Osteoblast (primary cell): ENCODE measurements around the gene ZNF385D. TPM values are rescaled to one million over a fixed set of nuclear protein-coding genes. Genes with fewer than 3 reads are reported as not detected.

Experiments used
- DNase-seq: peaks from one replicate; pipeline ENCODE4 v3.0.0; 2011; ENCODE audit warnings: low spot score, mixed read lengths; ENCODE audit not compliant: insufficient read length; ENCODE audit errors: missing footprints
- H2AFZ ChIP-seq: 2 replicates; pipeline ENCODE4 v1.6.0; 2011; ENCODE audit warnings: mild to moderate bottlenecking, low read length
- H3K27ac ChIP-seq: 2 replicates; pipeline ENCODE4 v1.5.1; 2011; ENCODE audit warnings: mild to moderate bottlenecking, low read depth, low read length, moderate library complexity
- H3K27me3 ChIP-seq: 2 replicates; pipeline ENCODE4 v1.6.0; 2012; ENCODE audit warnings: mild to moderate bottlenecking, control low read depth, inconsistent platforms, low read length, moderate library complexity; ENCODE audit not compliant: insufficient read depth
- H3K36me3 ChIP-seq: 2 replicates; pipeline ENCODE4 v1.5.1; 2011; ENCODE audit warnings: mild to moderate bottlenecking, low read length, control low read depth, moderate library complexity; ENCODE audit not compliant: insufficient read depth
- H3K4me1 ChIP-seq: 2 replicates; pipeline ENCODE4 v1.5.1; 2011; ENCODE audit warnings: mild to moderate bottlenecking, low read length, control low read depth, moderate library complexity; ENCODE audit not compliant: insufficient read depth
- H3K4me2 ChIP-seq: 2 replicates; pipeline ENCODE4 v1.6.0; 2011; ENCODE audit warnings: mild to moderate bottlenecking, low read length; ENCODE audit not compliant: insufficient read depth
- H3K4me3 ChIP-seq: fragments of 200-600 bp; sonication (generic); 3 replicates; pipeline ENCODE4 v1.5.1; 2012; ENCODE audit warnings: mild to moderate bottlenecking, low read length, inconsistent platforms; ENCODE audit not compliant: insufficient read depth
- H3K79me2 ChIP-seq: 2 replicates; pipeline ENCODE4 v1.6.0; 2012; ENCODE audit warnings: mild to moderate bottlenecking, low read length, control low read depth, inconsistent platforms; ENCODE audit not compliant: insufficient read depth
- H3K9me3 ChIP-seq: 2 replicates; pipeline ENCODE4 v1.5.1; 2011; ENCODE audit warnings: low read depth, low read length, control low read depth
- H4K20me1 ChIP-seq: 2 replicates; pipeline ENCODE4 v1.6.0; 2012; ENCODE audit warnings: mild to moderate bottlenecking, low read length, control low read depth; ENCODE audit not compliant: insufficient read depth
- CTCF ChIP-seq: IDR thresholded peaks from 2 replicates; pipeline ENCODE4 v1.5.1; 2011; ENCODE audit warnings: mild to moderate bottlenecking, low read depth, low read length, moderate library complexity; ENCODE audit errors: extremely low read depth
- total RNA-seq: library from RNA; depleted of rRNA; stranded (reverse); fragments of >200 nt; gene quantifications from 2 replicates; pipeline ENCODE4 v1.2.3, GENCODE V29; 2012

The ZNF385D gene
- total RNA-seq, 1 donor: 2.5 TPM

- Histone ChIP-seq H3K9me3 (no peaks in the 10 kb centered on the region), H2AFZ (no peak overlapping the region), H3K36me3 (no peaks in the 10 kb centered on the region), H3K79me2 (no peaks in the 10 kb centered on the region), H4K20me1 (no peaks in the 10 kb centered on the region), H3K4me3 (no peak overlapping the region), H3K27ac (no peak overlapping the region), H3K4me1 (no peaks in the 10 kb centered on the region), H3K4me2 (no peak overlapping the region), H3K27me3 (no peaks in the 10 kb centered on the region)
- no peak for TF ChIP-seq CTCF
- DNase-seq: no peak
Observed at GRCh38 chr3:21781355-21781754, 30.3 kb upstream of the ZNF385D start.

- no peak overlapping the region for H3K4me3 ChIP-seq
- TF ChIP-seq CTCF: no peak
- H3K27me3 ChIP-seq: no peaks in the 10 kb centered on the region
- H4K20me1 ChIP-seq: no peaks in the 10 kb centered on the region
- DNase-seq: no peak
- no peaks in the 10 kb centered on the region for H3K9me3 ChIP-seq
- no peaks in the 10 kb centered on the region for H3K36me3 ChIP-seq
- no peak overlapping the region for H3K27ac ChIP-seq
- no peak overlapping the region for H3K4me2 ChIP-seq
- H2AFZ ChIP-seq: no peak overlapping the region
- no peaks in the 10 kb centered on the region for H3K79me2 ChIP-seq
- no peaks in the 10 kb centered on the region for H3K4me1 ChIP-seq
Observed at GRCh38 chr3:21779909-21780308, 28.9 kb upstream of the ZNF385D start.

- no peaks in the 10 kb centered on the region for H3K9me3 ChIP-seq
- H3K4me3 ChIP-seq: no peak overlapping the region
- DNase-seq: no peak
- no peak for TF ChIP-seq CTCF
- H3K27ac ChIP-seq: no peak overlapping the region
- H2AFZ ChIP-seq: no peak overlapping the region
- no peaks in the 10 kb centered on the region for H4K20me1 ChIP-seq
- H3K79me2 ChIP-seq: no peaks in the 10 kb centered on the region
- no peaks in the 10 kb centered on the region for H3K36me3 ChIP-seq
- H3K4me2 ChIP-seq: no peak overlapping the region
- no peaks in the 10 kb centered on the region for H3K27me3 ChIP-seq
- H3K4me1 ChIP-seq: no peaks in the 10 kb centered on the region
Observed at GRCh38 chr3:21778715-21779114, 27.7 kb upstream of the ZNF385D start.

GRCh38 chr3:21777821-21778220, 26.8 kb upstream of the ZNF385D start:
- Histone ChIP-seq H3K79me2 (no peaks in the 10 kb centered on the region), H3K9me3 (no peaks in the 10 kb centered on the region), H3K36me3 (no peaks in the 10 kb centered on the region), H3K4me2 (no peak overlapping the region), H3K27me3 (no peaks in the 10 kb centered on the region), H3K4me3 (no peak overlapping the region), H3K27ac (no peak overlapping the region), H4K20me1 (no peaks in the 10 kb centered on the region), H3K4me1 (no peaks in the 10 kb centered on the region), H2AFZ (no peak overlapping the region)
- no peak for DNase-seq
- no peak for TF ChIP-seq CTCF
